Stimulated activated CD4-positive, alpha-beta T cell treated with anti-CD3 and anti-CD28 coated beads, Interleukin-15, amount 100 ng/mL, for 24 hours (primary cell): ENCODE results near the gene PHTF2.

ENCODE experiments used
- DNase-seq: peaks from one replicate; pipeline ENCODE4 v3.0.0-alpha.2; 2020

Gene PHTF2

GRCh38 chr7:77885155-77885554, 86.6 kb downstream of the PHTF2 start:
- no peak for DNase-seq

- DNase-seq, result no peak
Observed at GRCh38 chr7:77887567-77887966, 89.0 kb downstream of the PHTF2 start.

- no peak for DNase-seq
Observed at GRCh38 chr7:77888998-77889397, 90.4 kb downstream of the PHTF2 start.

- DNase-seq, result no peak
Observed at GRCh38 chr7:77893813-77894212, 95.2 kb downstream of the PHTF2 start.

GRCh38 chr7:77894574-77895091, 96.1 kb downstream of the PHTF2 start:
- DNase-seq, result no peak

- no peak for DNase-seq
Observed at GRCh38 chr7:77895905-77896304, 97.3 kb downstream of the PHTF2 start.

- no peak for DNase-seq
Observed at GRCh38 chr7:77897004-77897547, 98.5 kb downstream of the PHTF2 start.

GRCh38 chr7:77899516-77899915, 100.9 kb downstream of the PHTF2 start:
- DNase-seq, result no peak

- no peak for DNase-seq
Observed at GRCh38 chr7:77903597-77903996, 105.0 kb downstream of the PHTF2 start.

GRCh38 chr7:77904252-77904651, 105.7 kb downstream of the PHTF2 start:
- no peak for DNase-seq

- DNase-seq, result no peak
Observed at GRCh38 chr7:77907281-77907680, 108.7 kb downstream of the PHTF2 start.

- no peak for DNase-seq
Observed at GRCh38 chr7:77908664-77909063, 110.1 kb downstream of the PHTF2 start.

- DNase-seq, result no peak
Observed at GRCh38 chr7:77910124-77910523, 111.6 kb downstream of the PHTF2 start.

- no peak for DNase-seq
Observed at GRCh38 chr7:77912293-77912692, 113.7 kb downstream of the PHTF2 start.

- DNase-seq, result no peak
Observed at GRCh38 chr7:77913977-77914607, 115.5 kb downstream of the PHTF2 start.

- no peak for DNase-seq
Observed at GRCh38 chr7:77917500-77918262, 119.1 kb downstream of the PHTF2 start.

- no peak for DNase-seq
Observed at GRCh38 chr7:77918676-77919075, 120.1 kb downstream of the PHTF2 start.

GRCh38 chr7:77923419-77923818, 124.8 kb downstream of the PHTF2 start:
- DNase-seq, result no peak

- no peak for DNase-seq
Observed at GRCh38 chr7:77930496-77930895, 131.9 kb downstream of the PHTF2 start.

- DNase-seq, result no peak
Observed at GRCh38 chr7:77931841-77932240, 133.3 kb downstream of the PHTF2 start.

GRCh38 chr7:77933394-77933793, 134.8 kb downstream of the PHTF2 start:
- DNase-seq, result no peak

GRCh38 chr7:77935652-77936348, 137.2 kb downstream of the PHTF2 start:
- DNase-seq, result no peak

- peak; percentile 19 for DNase-seq
Observed at GRCh38 chr7:77940647-77941046, 142.1 kb downstream of the PHTF2 start.

GRCh38 chr7:77942431-77942830, 143.9 kb downstream of the PHTF2 start:
- no peak for DNase-seq
